Muscle layer of duodenum (tissue), 2 donors: Measurements from ENCODE around the gene YIF1A.

Experiments used
- H3K27ac ChIP-seq: one replicate; pipeline ENCODE4 v1.7.0; 2013; ENCODE audit warnings: mild to moderate bottlenecking, low read length
- H3K27me3 ChIP-seq: one replicate; pipeline ENCODE4 v1.7.0; 2013; ENCODE audit warnings: low read depth, mild to moderate bottlenecking, control low read depth, low read length
- H3K36me3 ChIP-seq, 2 donors: one replicate each; pipeline ENCODE4 v1.7.0; 2013; ENCODE audit warnings: low read length in 2 of 2, control low read depth in 1 of 2, mild to moderate bottlenecking in 1 of 2; ENCODE audit not compliant: insufficient read depth in 2 of 2, control insufficient read depth in 1 of 2
- H3K4me1 ChIP-seq, 2 donors: one replicate each; pipeline ENCODE4 v1.7.0; 2013; ENCODE audit warnings: low read length in 2 of 2, mild to moderate bottlenecking in 2 of 2, control low read depth in 1 of 2, moderate library complexity in 1 of 2; ENCODE audit not compliant: insufficient read depth in 2 of 2, control insufficient read depth in 1 of 2
- H3K4me3 ChIP-seq, 2 donors: one replicate each; pipeline ENCODE4 v1.7.0; 2013; ENCODE audit warnings: low read length in 2 of 2, low read depth in 1 of 2, mild to moderate bottlenecking in 1 of 2
- H3K9me3 ChIP-seq, 2 donors: one replicate each; pipeline ENCODE4 v1.7.0; 2013; ENCODE audit warnings: low read length in 2 of 2, control low read depth in 1 of 2, mild to moderate bottlenecking in 1 of 2; ENCODE audit not compliant: control insufficient read depth in 1 of 2
- donor health status: healthy.

Gene YIF1A

GRCh38 chr11:66289548-66290329, 796 bp upstream of the YIF1A start:
- H3K27ac ChIP-seq: peak overlapping the region; percentile 80
- H3K4me3 ChIP-seq: peak overlapping the region; percentile 78 to 90
- peaks cover 21% of the 10 kb centered on the region for H3K27me3 ChIP-seq
- peaks cover 12 to 32% of the 10 kb centered on the region in 2 donors for H3K4me1 ChIP-seq
- H3K36me3 ChIP-seq: peaks cover 7 to 10% of the 10 kb centered on the region in 2 donors
- H3K9me3 ChIP-seq: no peaks in the 10 kb centered on the region

- H3K27ac ChIP-seq: peak overlapping the region; percentile 86
- H3K4me3 ChIP-seq: peak overlapping the region; percentile 78 to 90
- H3K9me3 ChIP-seq: no peaks in the 10 kb centered on the region
- H3K4me1 ChIP-seq: peaks cover 12 to 35% of the 10 kb centered on the region in 2 donors
- peaks cover 7 to 17% of the 10 kb centered on the region in 2 donors for H3K36me3 ChIP-seq
- H3K27me3 ChIP-seq: peaks cover 14% of the 10 kb centered on the region
Measured at GRCh38 chr11:66287889-66288670, 863 bp downstream of the YIF1A start.

- H3K4me1 ChIP-seq: peaks cover 12 to 42% of the 10 kb centered on the region in 2 donors
- H3K4me3 ChIP-seq: peak overlapping the region in 1 of 2 donors; percentile 78
- no peak overlapping the region for H3K27ac ChIP-seq
- H3K36me3 ChIP-seq: peaks cover 7 to 17% of the 10 kb centered on the region in 2 donors
- H3K27me3 ChIP-seq: peaks cover 6% of the 10 kb centered on the region
- H3K9me3 ChIP-seq: no peaks in the 10 kb centered on the region
Measured at GRCh38 chr11:66287211-66287888, 1.6 kb downstream of the YIF1A start.

GRCh38 chr11:66286699-66287098, 2.2 kb downstream of the YIF1A start:
- Histone ChIP-seq H3K36me3 (peaks cover 7 to 17% of the 10 kb centered on the region in 2 donors), H3K27ac (no peak overlapping the region), H3K9me3 (no peaks in the 10 kb centered on the region), H3K27me3 (peaks cover 6% of the 10 kb centered on the region), H3K4me3 (no peak overlapping the region), H3K4me1 (peaks cover 12 to 41% of the 10 kb centered on the region in 2 donors)

- Histone ChIP-seq H3K9me3 (no peaks in the 10 kb centered on the region), H3K27me3 (no peaks in the 10 kb centered on the region), H3K27ac (no peak overlapping the region), H3K36me3 (peaks cover 7 to 17% of the 10 kb centered on the region in 2 donors), H3K4me3 (no peak overlapping the region), H3K4me1 (peaks cover 12 to 41% of the 10 kb centered on the region in 2 donors)
Measured at GRCh38 chr11:66285250-66285947, 3.5 kb downstream of the YIF1A start.

GRCh38 chr11:66284526-66285078, 4.3 kb downstream of the YIF1A start:
- H3K4me3 ChIP-seq: no peak overlapping the region
- H3K27me3 ChIP-seq: no peaks in the 10 kb centered on the region
- peaks cover 7 to 17% of the 10 kb centered on the region in 2 donors for H3K36me3 ChIP-seq
- H3K9me3 ChIP-seq: no peaks in the 10 kb centered on the region
- H3K27ac ChIP-seq: no peak overlapping the region
- peaks cover 7 to 35% of the 10 kb centered on the region in 2 donors for H3K4me1 ChIP-seq

GRCh38 chr11:66283461-66284105, 5.4 kb downstream of the YIF1A start:
- Histone ChIP-seq H3K27ac (no peak overlapping the region), H3K4me1 (peaks cover 7 to 37% of the 10 kb centered on the region in 2 donors)

GRCh38 chr11:66282468-66283455, 6.2 kb downstream of the YIF1A start:
- H3K27ac ChIP-seq: no peak overlapping the region
- H3K4me1 ChIP-seq: peaks cover 0 to 32% of the 10 kb centered on the region in 2 donors
- H3K9me3 ChIP-seq: no peaks in the 10 kb centered on the region
- H3K36me3 ChIP-seq: peaks cover 7 to 11% of the 10 kb centered on the region in 2 donors
- no peak overlapping the region for H3K4me3 ChIP-seq
- H3K27me3 ChIP-seq: no peaks in the 10 kb centered on the region

More at GRCh38 chr11:66283461-66284105, 5.4 kb downstream of the YIF1A start:
- Histone ChIP-seq H3K36me3 (peaks cover 7 to 12% of the 10 kb centered on the region in 2 donors), H3K4me3 (no peak overlapping the region), H3K9me3 (no peaks in the 10 kb centered on the region), H3K27me3 (no peaks in the 10 kb centered on the region)

GRCh38 chr11:66281776-66282467, 7.0 kb downstream of the YIF1A start:
- Histone ChIP-seq H3K4me1 (peaks cover 0 to 27% of the 10 kb centered on the region in 2 donors), H3K27ac (no peak overlapping the region), H3K9me3 (no peaks in the 10 kb centered on the region), H3K27me3 (no peaks in the 10 kb centered on the region), H3K36me3 (peaks cover 7 to 11% of the 10 kb centered on the region in 2 donors), H3K4me3 (no peak overlapping the region)
